HCT116 (cell line): ENCODE measurements around the gene NXPH1. TPM values are rescaled to one million over a fixed set of nuclear protein-coding genes. Genes with fewer than 3 reads are reported as not detected.

Experiments used
- ATAC-seq: fragments of 200-7000 bp; cut with Tn5 transposase; 2 replicates; pipeline ENCODE4 v1.9.1; 2020; ENCODE audit warnings: mild to moderate bottlenecking, moderate library complexity
- BruUV-seq: library from RNA; stranded (reverse); fragments of 400-500 nt; replicated peaks from 2 replicates; lab custom pipeline; 2021; lab: Mats Ljungman, UMichigan
- CTCF ChIA-PET: fragments of 300-600 bp; sonication (Branson Sonifier 250); formaldehyde crosslinking; loops from one replicate; lab custom pipeline; 2021; ENCODE audit warnings: antibody characterized with exemption; lab: Charles Lee
- POLR2A ChIA-PET: fragments of 300-600, 350-600 bp; sonication (Branson Sonifier 250); formaldehyde crosslinking; loops from one replicate; lab custom pipeline; 2021; ENCODE audit warnings: antibody characterized with exemption; lab: Charles Lee
- RAD21 ChIA-PET, 2 experiments: fragments of 300-600 bp; sonication (Branson Sonifier 250); formaldehyde crosslinking; loops; one replicate each; lab custom pipeline; 2023; ENCODE audit warnings: low total read pairs in 2 of 2; ENCODE audit not compliant: uncharacterized antibody in 2 of 2, unreplicated experiment in 2 of 2, low non-redundant PET in 1 of 2; lab: Charles Lee
- DNase-seq: peaks from one replicate; pipeline ENCODE4 v3.0.0-alpha.2; 2010; ENCODE audit warnings: low read depth, low spot score
- H2AFZ ChIP-seq: fragments of 200-600 bp; shearing (Covaris generic), sonication (generic); 2 replicates; pipeline ENCODE4 v1.6.1; 2017; ENCODE audit warnings: low read depth, mixed run types, mixed read lengths, antibody characterized with exemption, low read length; ENCODE audit not compliant: poor library complexity, severe bottlenecking
- H3K27ac ChIP-seq: 2 replicates; pipeline ENCODE4 v1.5.1; 2012; ENCODE audit warnings: low read depth, low read length
- H3K27me3 ChIP-seq: fragments of 200-600 bp; sonication (generic); 2 replicates; pipeline ENCODE4 v1.6.1; 2016; ENCODE audit warnings: mixed run types, low read length, mixed read lengths; ENCODE audit not compliant: insufficient read depth
- H3K36me3 ChIP-seq, 2 experiments: fragments of 200-500 bp in 1 of 2; fragments of 200-600 bp in 1 of 2; sonication (Bioruptor generic) in 1 of 2; sonication (generic) in 1 of 2; 2 replicates each; pipeline versions ENCODE4 v1.5.1 to v1.6.1; 2014 to 2016; ENCODE audit warnings: low read length in 2 of 2, inconsistent platforms in 1 of 2, mixed read lengths in 1 of 2, mixed run types in 1 of 2; ENCODE audit not compliant: insufficient read depth in 2 of 2, control insufficient read depth in 1 of 2
- H3K4me1 ChIP-seq, 2 experiments: fragments of 200-600 bp in 1 of 2; sonication (generic) in 1 of 2; 2 replicates each; pipeline versions ENCODE4 v1.5.1 to v1.6.1; 2012 to 2017; ENCODE audit warnings: low read length in 2 of 2, inconsistent platforms in 1 of 2, mild to moderate bottlenecking in 1 of 2, mixed read lengths in 1 of 2, mixed run types in 1 of 2, moderate library complexity in 1 of 2; ENCODE audit not compliant: insufficient read depth in 2 of 2, control insufficient read depth in 1 of 2
- H3K4me2 ChIP-seq: fragments of 200-600 bp; sonication (generic); 2 replicates; pipeline ENCODE4 v1.6.1; 2017; ENCODE audit warnings: mixed run types, low read length, mixed read lengths
- H3K4me3 ChIP-seq, 2 experiments: fragments of 200-600 bp in 1 of 2; sonication (generic) in 1 of 2; replicated peaks in 1 of 2; 2 replicates each; pipeline ENCODE4 v1.5.1; 2011 to 2016; ENCODE audit warnings: low read length in 2 of 2, control low read depth in 1 of 2, low read depth in 1 of 2, mild to moderate bottlenecking in 1 of 2, mixed read lengths in 1 of 2, mixed run types in 1 of 2
- H3K79me2 ChIP-seq: fragments of 200-600 bp; sonication (generic); 2 replicates; pipeline ENCODE4 v1.6.1; 2017; ENCODE audit warnings: mild to moderate bottlenecking, mixed run types, low read length, moderate library complexity, mixed read lengths; ENCODE audit not compliant: insufficient read depth
- H3K9ac ChIP-seq: fragments of 200-600 bp; sonication (generic); 2 replicates; pipeline ENCODE4 v1.6.1; 2016; ENCODE audit warnings: low read length, mixed read lengths
- H3K9me2 ChIP-seq: fragments of 200-600 bp; sonication (generic), shearing (Covaris generic); 2 replicates; pipeline ENCODE4 v1.6.1; 2017; ENCODE audit warnings: mixed run types, mild to moderate bottlenecking, moderate library complexity; ENCODE audit not compliant: insufficient read depth
- H3K9me3 ChIP-seq, 2 experiments: fragments of 200-500 bp in 1 of 2; fragments of 200-600 bp in 1 of 2; sonication (Bioruptor generic) in 1 of 2; sonication (generic) in 1 of 2; 2 replicates each; pipeline ENCODE4 v1.6.1; 2014 to 2017; ENCODE audit warnings: low read length in 2 of 2, mixed read lengths in 2 of 2, inconsistent platforms in 1 of 2, low read depth in 1 of 2, mild to moderate bottlenecking in 1 of 2, mixed run types in 1 of 2, moderate library complexity in 1 of 2; ENCODE audit not compliant: control insufficient read depth in 1 of 2, insufficient read depth in 1 of 2
- H4K20me1 ChIP-seq: fragments of 200-600 bp; sonication (generic), shearing (Covaris generic); 2 replicates; pipeline ENCODE4 v1.6.1; 2017; ENCODE audit warnings: mixed run types, mild to moderate bottlenecking, moderate library complexity; ENCODE audit not compliant: insufficient read depth
- CBX3 ChIP-seq: IDR thresholded peaks from 2 replicates; pipeline ENCODE4 v1.6.1; 2012; ENCODE audit warnings: low read depth
- EZH2 ChIP-seq: fragments of 200-600 bp; sonication (generic); IDR thresholded peaks from 2 replicates; pipeline ENCODE4 v1.6.1; 2017; ENCODE audit warnings: antibody characterized with exemption, mixed run types
- YY1 ChIP-seq: IDR thresholded peaks from 2 replicates; pipeline ENCODE4 v1.6.1; 2011; ENCODE audit warnings: low read length, low read depth, moderate library complexity, mild to moderate bottlenecking; ENCODE audit not compliant: insufficient replicate concordance; ENCODE audit errors: extremely low read depth
- ZFX ChIP-seq: fragments of 450-650 bp; IDR thresholded peaks from 2 replicates; pipeline ENCODE4 v1.6.1; 2017
- intact Hi-C: fragments of 100-400 bp; cut with micrococcal nuclease; formaldehyde crosslinking; loops from 2 replicates; pipeline ENCODE4 v1.10.0; 2022
- total RNA-seq: library from RNA; stranded (reverse); gene quantifications from one replicate; pipeline ENCODE4 v1.2.1, GENCODE V29; 2021; ENCODE audit not compliant: unreplicated experiment

NXPH1 gene
- total RNA-seq, 1 experiment from 2014 or later = 0.17 TPM

- TF ChIP-seq EZH2 = no peak
- no peak for TF ChIP-seq YY1
- TF ChIP-seq CBX3 = no peak
- POLR2A ChIA-PET = no interaction called here
- H3K9me2 ChIP-seq = no peaks in the 10 kb centered on the region
These were observed 57.1 kb downstream of the NXPH1 start for GRCh38 chr7:8490391-8491045.

GRCh38 chr7:8491106-8491505, 57.7 kb downstream of the NXPH1 start:
- RAD21 ChIA-PET = no interaction called here
- no peak for DNase-seq

More at GRCh38 chr7:8490391-8491045, 57.1 kb downstream of the NXPH1 start:
- Histone ChIP-seq H2AFZ (no peak overlapping the region), H3K4me3 (no peak overlapping the region), H3K4me2 (no peak overlapping the region), H3K4me1 (no peaks in the 10 kb centered on the region), H3K79me2 (no peaks in the 10 kb centered on the region), H3K36me3 (no peaks in the 10 kb centered on the region), H3K27me3 (no peaks in the 10 kb centered on the region), H3K9ac (no peak overlapping the region), H3K27ac (no peak overlapping the region), H4K20me1 (no peaks in the 10 kb centered on the region), H3K9me3 (no peaks in the 10 kb centered on the region)
- intact Hi-C loops = no loop called here
- ChIA-PET CTCF (no interaction called here), RAD21 (no interaction called here)
- no peak for ATAC-seq
- DNase-seq = no peak
- no TSS peak for BruUV-seq

More at GRCh38 chr7:8491106-8491505, 57.7 kb downstream of the NXPH1 start:
- Histone ChIP-seq H3K36me3 (no peaks in the 10 kb centered on the region), H3K79me2 (no peaks in the 10 kb centered on the region), H2AFZ (no peak overlapping the region), H3K4me3 (no peak overlapping the region), H3K4me1 (no peaks in the 10 kb centered on the region), H3K4me2 (no peak overlapping the region), H3K9me2 (no peaks in the 10 kb centered on the region), H3K27me3 (no peaks in the 10 kb centered on the region), H4K20me1 (no peaks in the 10 kb centered on the region), H3K9me3 (no peaks in the 10 kb centered on the region)
- ChIA-PET POLR2A (no interaction called here), CTCF (no interaction called here)
- no TSS peak for BruUV-seq
- ATAC-seq = no peak
- intact Hi-C loops = no loop called here
- no peak for TF ChIP-seq ZFX
- TF ChIP-seq, all 23 proteins: peak for 0
- H3K27ac ChIP-seq = no peak overlapping the region
- H3K9ac ChIP-seq = no peak overlapping the region
